Panc1 (cell line): ENCODE results near the gene TNRC6A. TPM values are rescaled to one million over a fixed set of nuclear protein-coding genes. Genes with fewer than 3 reads are reported as not detected.
A peak's percentile ranks its signal among the peaks of the same experiment; 100 is the strongest.
"Not testable (repeated sequence)": the region's sequence is repeated elsewhere in the genome, so short reads cannot be mapped to it uniquely, and the experiment has no call there.

ENCODE experiments used
- ATAC-seq: fragments of 200-7000 bp; cut with Tn5 transposase; 2 replicates; pipeline ENCODE4 v1.9.1; 2020; ENCODE audit warnings: mild to moderate bottlenecking, moderate library complexity
- BruUV-seq: library from RNA; stranded (reverse); fragments of 400-500 nt; replicated peaks from 2 replicates; lab custom pipeline; 2021; lab: Mats Ljungman, UMichigan
- CTCF ChIA-PET: fragments of 300-600 bp; sonication (Branson Sonifier 250); formaldehyde crosslinking; loops from one replicate; lab custom pipeline; 2022; ENCODE audit warnings: antibody characterized with exemption; lab: Charles Lee
- POLR2A ChIA-PET: fragments of 300-600 bp; sonication (Branson Sonifier 250); formaldehyde crosslinking; loops from one replicate; lab custom pipeline; 2022; ENCODE audit warnings: antibody characterized with exemption; lab: Charles Lee
- DNase-seq: peaks from one replicate; pipeline ENCODE4 v3.0.0-alpha.2; 2010; ENCODE audit warnings: low read depth, low spot score
- H3K27ac ChIP-seq: 2 replicates; pipeline ENCODE4 v1.5.1; 2011; ENCODE audit warnings: mild to moderate bottlenecking, low read length, inconsistent platforms
- H3K27me3 ChIP-seq: fragments of 200-500 bp; sonication (Bioruptor generic); 2 replicates; pipeline ENCODE4 v1.6.0; 2014; ENCODE audit warnings: low read length, inconsistent platforms; ENCODE audit not compliant: control insufficient read depth, insufficient read depth
- H3K36me3 ChIP-seq: fragments of 200-500 bp; sonication (Bioruptor generic); 2 replicates; pipeline ENCODE4 v1.5.1; 2014; ENCODE audit warnings: inconsistent platforms, mild to moderate bottlenecking, low read length, moderate library complexity; ENCODE audit not compliant: control insufficient read depth, insufficient read depth
- H3K4me1 ChIP-seq: 2 replicates; pipeline ENCODE4 v1.5.1; 2011; ENCODE audit warnings: inconsistent platforms, mild to moderate bottlenecking, low read length, moderate library complexity; ENCODE audit not compliant: control insufficient read depth, insufficient read depth
- H3K4me3 ChIP-seq, 2 experiments: 2 replicates each; pipeline ENCODE4 v1.5.1; 2011 to 2012; ENCODE audit warnings: low read depth in 2 of 2, low read length in 2 of 2, mild to moderate bottlenecking in 2 of 2, inconsistent platforms in 1 of 2, moderate library complexity in 1 of 2
- H3K9me3 ChIP-seq: fragments of 200-500 bp; sonication (Bioruptor generic); 2 replicates; pipeline ENCODE4 v1.5.1; 2014; ENCODE audit warnings: low read depth, mild to moderate bottlenecking, inconsistent platforms, low read length, moderate library complexity; ENCODE audit not compliant: control insufficient read depth, insufficient read depth
- POLR2AphosphoS5 ChIP-seq: IDR thresholded peaks from 2 replicates; pipeline ENCODE4 v1.6.1; 2012; ENCODE audit warnings: mild to moderate bottlenecking, low read depth, low read length, moderate library complexity
- REST ChIP-seq, 2 experiments: IDR thresholded peaks; 2 replicates each; pipeline ENCODE4 v1.6.1; 2011 to 2012; ENCODE audit warnings: low read depth in 2 of 2, control low read depth in 1 of 2, low read length in 1 of 2, mild to moderate bottlenecking in 1 of 2, moderate library complexity in 1 of 2; ENCODE audit not compliant: insufficient read depth in 1 of 2
- SIN3A ChIP-seq: IDR thresholded peaks from 2 replicates; pipeline ENCODE4 v1.6.1; 2012; ENCODE audit warnings: low read depth, mild to moderate bottlenecking, low read length, moderate library complexity, borderline replicate concordance; ENCODE audit not compliant: insufficient read depth
- TCF7L2 ChIP-seq: IDR thresholded peaks from 2 replicates; pipeline ENCODE4 v1.6.1; 2011; ENCODE audit warnings: mild to moderate bottlenecking, low read depth, low read length, inconsistent platforms
- in situ Hi-C: cut with HindIII; loops from 2 replicates; pipeline ENCODE4 v1.10.0; 2016; ENCODE audit warnings: low sequenced_read_pairs, low pct_unique_long_range_greater_than_20kb
- intact Hi-C: fragments of 100-400 bp; cut with micrococcal nuclease; formaldehyde crosslinking; loops from one replicate; pipeline ENCODE4 v1.10.0; 2022; ENCODE audit not compliant: unreplicated experiment
- total RNA-seq: library from RNA; stranded (reverse); gene quantifications from one replicate; pipeline ENCODE4 v1.2.1, GENCODE V29; 2021; ENCODE audit not compliant: unreplicated experiment
- TF ChIP-seq, protein P1 (sequence below): fragments of 450-650 bp; IDR thresholded peaks from 2 replicates; pipeline ENCODE4 v1.5.1; 2017; ENCODE audit warnings: mild to moderate bottlenecking

Gene TNRC6A
- total RNA-seq, 1 experiment from 2014 or later: 53.6 TPM

DNA sequence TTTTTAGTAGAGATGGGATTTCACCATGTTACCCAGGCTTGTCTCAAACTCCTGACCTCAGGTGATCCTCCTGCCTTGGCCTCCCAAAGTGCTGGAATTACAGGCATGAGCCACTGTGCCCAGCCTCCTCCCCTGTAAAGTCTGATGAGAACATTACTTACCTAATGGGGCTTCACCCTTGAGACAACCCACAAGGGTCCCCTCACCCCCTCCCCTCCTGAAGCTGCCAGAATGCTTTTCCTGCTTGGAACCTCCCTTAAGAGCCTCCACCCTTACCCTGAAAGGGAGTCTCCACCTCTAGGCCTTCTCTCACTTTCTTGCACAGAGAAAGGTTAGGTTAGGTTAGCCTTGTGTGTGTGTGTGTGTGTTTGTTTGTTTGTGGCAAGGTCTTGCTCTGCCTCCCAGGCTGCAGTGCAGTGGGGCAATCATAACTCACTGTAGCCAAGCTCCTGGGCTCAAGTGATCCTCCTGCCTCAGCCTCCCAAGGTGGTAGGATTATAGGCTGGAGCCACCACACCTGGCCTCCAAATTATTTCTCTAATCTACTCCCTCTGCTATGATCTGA is 125.2 kb downstream of the TNRC6A start:
- Histone ChIP-seq H3K27me3 (no peaks in the 10 kb centered on the region), H3K9me3 (no peaks in the 10 kb centered on the region), H3K4me3 (no peak overlapping the region), H3K27ac (peak overlapping the region; percentile 1; the same call in 1 of the 2 replicates), H3K36me3 (no peaks in the 10 kb centered on the region), H3K4me1 (peaks cover 32% of the 10 kb centered on the region)
- intact Hi-C loops (no loop called here), in situ Hi-C loops (no loop called here)
- no TSS peak for BruUV-seq
- POLR2A ChIA-PET: no interaction called here
- TF ChIP-seq SIN3A (no peak), TCF7L2 (no peak), REST (IDR thresholded peaks at IDR 0.05; ENCODE audit: insufficient read depth in 1 of 2, low read depth in 2 of 2, low read length in 1 of 2) (no peak), POLR2AphosphoS5 (no peak)
- TF ChIP-seq, protein P1, sequence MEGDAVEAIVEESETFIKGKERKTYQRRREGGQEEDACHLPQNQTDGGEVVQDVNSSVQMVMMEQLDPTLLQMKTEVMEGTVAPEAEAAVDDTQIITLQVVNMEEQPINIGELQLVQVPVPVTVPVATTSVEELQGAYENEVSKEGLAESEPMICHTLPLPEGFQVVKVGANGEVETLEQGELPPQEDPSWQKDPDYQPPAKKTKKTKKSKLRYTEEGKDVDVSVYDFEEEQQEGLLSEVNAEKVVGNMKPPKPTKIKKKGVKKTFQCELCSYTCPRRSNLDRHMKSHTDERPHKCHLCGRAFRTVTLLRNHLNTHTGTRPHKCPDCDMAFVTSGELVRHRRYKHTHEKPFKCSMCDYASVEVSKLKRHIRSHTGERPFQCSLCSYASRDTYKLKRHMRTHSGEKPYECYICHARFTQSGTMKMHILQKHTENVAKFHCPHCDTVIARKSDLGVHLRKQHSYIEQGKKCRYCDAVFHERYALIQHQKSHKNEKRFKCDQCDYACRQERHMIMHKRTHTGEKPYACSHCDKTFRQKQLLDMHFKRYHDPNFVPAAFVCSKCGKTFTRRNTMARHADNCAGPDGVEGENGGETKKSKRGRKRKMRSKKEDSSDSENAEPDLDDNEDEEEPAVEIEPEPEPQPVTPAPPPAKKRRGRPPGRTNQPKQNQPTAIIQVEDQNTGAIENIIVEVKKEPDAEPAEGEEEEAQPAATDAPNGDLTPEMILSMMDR: no peak
- ATAC-seq (no peak), DNase-seq (no peak)
- CTCF ChIA-PET: no interaction called here

- Histone ChIP-seq H3K27me3 (no peaks in the 10 kb centered on the region), H3K4me1 (peaks cover 32% of the 10 kb centered on the region), H3K36me3 (no peaks in the 10 kb centered on the region), H3K4me3 (no peak overlapping the region), H3K27ac (peak overlapping the region; percentile 60; the same call in 1 of the 2 replicates), H3K9me3 (no peaks in the 10 kb centered on the region)
- peak; percentile 29 for ATAC-seq
- in situ Hi-C loops (no loop called here), intact Hi-C loops (no loop called here)
- DNase-seq: peak; percentile 77
- ChIA-PET CTCF (no interaction called here), POLR2A (no interaction called here)
- peak; percentile 26; the same call in 1 of the 2 replicates for TF ChIP-seq POLR2AphosphoS5
- TF ChIP-seq SIN3A: no peak
- BruUV-seq: no TSS peak
These were observed 126.2 kb downstream of the TNRC6A start for GRCh38 chr16:24855678-24856077.

DNA sequence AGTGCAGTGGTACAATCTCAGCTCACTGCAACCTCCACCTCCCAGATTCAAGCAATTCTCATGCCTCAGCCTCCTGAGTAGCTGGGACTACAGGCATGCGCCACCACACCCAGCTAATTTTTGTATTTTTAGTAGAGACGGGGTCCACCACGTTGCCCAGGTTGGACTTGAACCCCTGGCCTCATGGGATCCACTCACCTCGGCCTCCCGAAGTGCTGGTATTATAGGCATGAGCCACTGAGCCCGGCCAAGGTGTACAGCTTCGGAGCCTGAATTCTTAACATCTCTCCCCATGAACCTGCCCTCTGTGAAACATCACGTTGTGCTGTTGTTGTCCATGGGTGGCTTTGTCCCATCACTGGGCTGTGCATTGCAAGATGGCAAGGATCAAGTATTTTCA is 127.4 kb downstream of the TNRC6A start:
- in situ Hi-C loops, H3K36me3 ChIP-seq, H3K4me3 ChIP-seq, H3K27me3 ChIP-seq, H3K9me3 ChIP-seq, CTCF ChIA-PET, BruUV-seq, DNase-seq, intact Hi-C loops, H3K27ac ChIP-seq, ATAC-seq: not testable (repeated sequence)
- H3K4me1 ChIP-seq: peaks cover 25% of the 10 kb centered on the region
- POLR2A ChIA-PET: interaction anchor here (0.6 kb wide), 1 partner anchor 217 kb away, joined by 6 read pairs; no protein-coding TSS in a partner anchor
